GM12878 (cell line): ENCODE data around the gene STXBP1. TPM values are rescaled to one million over a fixed set of nuclear protein-coding genes. Genes with fewer than 3 reads are reported as not detected.

Experiments used
- ATAC-seq: fragments of 200-7000 bp; cut with Tn5 transposase; 3 replicates; pipeline ENCODE4 v1.9.1; 2020; ENCODE audit warnings: mild to moderate bottlenecking, moderate library complexity
- BruUV-seq: library from RNA; stranded (reverse); fragments of 400-500 nt; replicated peaks from 2 replicates; lab custom pipeline; 2021; lab: Mats Ljungman, UMichigan
- CTCF ChIA-PET: fragments of 300-600 bp; sonication (Branson Sonifier 250); formaldehyde crosslinking; extraction: SDS; loops from one replicate; lab custom pipeline; 2021; ENCODE audit warnings: inconsistent platforms; lab: Yijun Ruan, JAX
- POLR2A ChIA-PET: fragments of 350-600 bp; formaldehyde crosslinking; extraction: SDS; loops from one replicate; lab custom pipeline; 2021; ENCODE audit warnings: inconsistent platforms; lab: Charles Lee
- RAD21 ChIA-PET: fragments of 300-600 bp; sonication (Branson Sonifier 250); formaldehyde crosslinking; loops from one replicate; lab custom pipeline; 2023; ENCODE audit warnings: antibody characterized with exemption; ENCODE audit not compliant: unreplicated experiment; lab: Charles Lee
- SMC1A ChIA-PET: fragments of 300-600 bp; sonication (Branson Sonifier 250); formaldehyde crosslinking; loops from one replicate; lab custom pipeline; 2023; ENCODE audit not compliant: unreplicated experiment, uncharacterized antibody; lab: Charles Lee
- DNase-seq: peaks from one replicate; pipeline ENCODE4 v3.0.0-alpha.2; 2011; ENCODE audit warnings: low read depth, low spot score
- FAIRE-seq: peaks from 3 replicates; lab custom pipeline; 2011; peaks lifted over from hg19 to GRCh38; lab: Jason Lieb, UNC
- H2AFZ ChIP-seq: 2 replicates; pipeline ENCODE4 v1.6.0; 2011; ENCODE audit warnings: low read depth, low read length, control low read depth; ENCODE audit not compliant: control insufficient read depth
- H3K27ac ChIP-seq: 2 replicates; pipeline ENCODE4 v1.5.1; 2011; ENCODE audit warnings: control low read depth; ENCODE audit not compliant: control insufficient read depth, insufficient read depth
- H3K27me3 ChIP-seq, 2 experiments: replicated peaks in 1 of 2; 2 replicates each; pipeline versions ENCODE4 v1.6.0 to v1.6.1; 2011; ENCODE audit warnings: low read length in 1 of 2; ENCODE audit not compliant: control insufficient read depth in 2 of 2, insufficient read depth in 2 of 2
- H3K36me3 ChIP-seq, 2 experiments: 2 replicates each; pipeline ENCODE4 v1.5.1; 2011; ENCODE audit warnings: low read length in 1 of 2; ENCODE audit not compliant: control insufficient read depth in 2 of 2, insufficient read depth in 2 of 2
- H3K4me1 ChIP-seq: 2 replicates; pipeline ENCODE4 v1.6.1; 2011; ENCODE audit warnings: mild to moderate bottlenecking, low read length, moderate library complexity, mixed read lengths; ENCODE audit not compliant: control insufficient read depth, insufficient read depth
- H3K4me2 ChIP-seq: 2 replicates; pipeline ENCODE4 v1.6.0; 2011; ENCODE audit warnings: control low read depth; ENCODE audit not compliant: control insufficient read depth, insufficient read depth
- H3K4me3 ChIP-seq: fragments of 200-600 bp; sonication (generic); 2 replicates; pipeline ENCODE4 v1.5.1; 2016
- H3K79me2 ChIP-seq: 2 replicates; pipeline ENCODE4 v1.6.0; 2011; ENCODE audit warnings: low read length; ENCODE audit not compliant: control insufficient read depth, insufficient read depth
- H3K9ac ChIP-seq: 2 replicates; pipeline ENCODE4 v1.8.0; 2011; ENCODE audit warnings: low read length, control low read depth, mixed read lengths; ENCODE audit not compliant: control insufficient read depth, insufficient read depth
- H3K9me3 ChIP-seq: replicated peaks from 3 replicates; pipeline ENCODE4 v1.5.1; 2011; ENCODE audit warnings: mild to moderate bottlenecking, low read length; ENCODE audit not compliant: control insufficient read depth, insufficient read depth
- H4K20me1 ChIP-seq: 2 replicates; pipeline ENCODE4 v1.6.0; 2011; ENCODE audit not compliant: control insufficient read depth, insufficient read depth
- HSF1 ChIP-seq: fragments of 150-350 bp; IDR thresholded peaks from 2 replicates; pipeline ENCODE4 v1.6.1; 2014; ENCODE audit warnings: mild to moderate bottlenecking, low read depth, low read length
- KDM1A ChIP-seq: fragments of 200-600 bp; sonication (generic); IDR thresholded peaks from 2 replicates; pipeline ENCODE4 v1.6.1; 2016; ENCODE audit warnings: borderline replicate concordance
- KLF5 ChIP-seq: fragments of 450-650 bp; IDR thresholded peaks from 2 replicates; pipeline ENCODE4 v1.6.1; 2014; ENCODE audit warnings: mild to moderate bottlenecking; ENCODE audit not compliant: partially characterized antibody
- MEF2A ChIP-seq: IDR thresholded peaks from 2 replicates; pipeline ENCODE4 v1.6.1; 2011; ENCODE audit warnings: low read depth, mild to moderate bottlenecking, low read length, moderate library complexity; ENCODE audit not compliant: insufficient read depth
- PML ChIP-seq: IDR thresholded peaks from 2 replicates; pipeline ENCODE4 v1.6.1; 2012; ENCODE audit warnings: low read length, inconsistent platforms
- SMARCA5 ChIP-seq: fragments of 450-650 bp; IDR thresholded peaks from 2 replicates; pipeline ENCODE4 v1.6.1; 2017; ENCODE audit warnings: mild to moderate bottlenecking
- SPI1 ChIP-seq: IDR thresholded peaks from 2 replicates; pipeline ENCODE4 v1.6.1; 2011; ENCODE audit warnings: low read depth, mild to moderate bottlenecking, low read length, moderate library complexity, borderline replicate concordance; ENCODE audit not compliant: insufficient read depth
- STAT3 ChIP-seq: IDR thresholded peaks from 2 replicates; pipeline ENCODE4 v1.6.1; 2011; ENCODE audit warnings: low read depth, low read length, improper control_type of control experiment
- USF1 ChIP-seq: IDR thresholded peaks from 2 replicates; pipeline ENCODE4 v1.6.1; 2011; ENCODE audit warnings: borderline replicate concordance, low read depth, mild to moderate bottlenecking, moderate library complexity, mixed read lengths, low read length; ENCODE audit not compliant: insufficient read depth; ENCODE audit errors: extremely low read length
- WRNIP1 ChIP-seq: IDR thresholded peaks from 2 replicates; pipeline ENCODE4 v1.6.1; 2011; ENCODE audit warnings: low read depth, low read length, improper control_type of control experiment, borderline replicate concordance
- ZBTB11 ChIP-seq: fragments of 450-650 bp; formaldehyde crosslinking; IDR thresholded peaks from 2 replicates; pipeline ENCODE4 v1.5.0; 2022; ENCODE audit warnings: mild to moderate bottlenecking, missing genetic modification characterization
- ZNF274 ChIP-seq: IDR thresholded peaks from one replicate; pipeline ENCODE4 v1.8.0; 2011; ENCODE audit not compliant: insufficient read length, insufficient read depth
- ZZZ3 ChIP-seq: IDR thresholded peaks from 2 replicates; pipeline ENCODE4 v1.6.1; 2011; ENCODE audit warnings: low read depth; ENCODE audit not compliant: control insufficient read depth, insufficient read length
- WGBS: methylation state at CpG from one replicate; pipeline ENCODE4 v1.1.6; 2016; ENCODE audit warnings: low lambda C conversion rate; ENCODE audit not compliant: insufficient replicate concordance, insufficient coverage; ENCODE audit errors: missing lambda C conversion rate; 5-methylcytosine and 5-hydroxymethylcytosine counted together
- in situ Hi-C: fragments of 300-500 bp; cut with MboI; formaldehyde crosslinking; loops from 9 replicates; pipeline ENCODE4 v1.14.3; 2018; ENCODE audit warnings: mixed read lengths
- intact Hi-C: fragments of 100-400 bp; cut with micrococcal nuclease; formaldehyde crosslinking; loops from one replicate; pipeline ENCODE4 v1.14.2; 2022; ENCODE audit not compliant: unreplicated experiment
- polyA plus RNA-seq, 11 experiments: library from polyadenylated mRNA; depleted of rRNA in 4 of 11; unstranded in 6 of 11; stranded (reverse) in 5 of 11; fragments of >200 nt; fragmentation: Nextera tagmentation in 4 of 11; fragmentation: Illumina TruSeq in 1 of 11; extraction: Ambion mirVana in 4 of 11; extraction: Trizol in 1 of 11; gene quantifications; 1 replicate in 1 of 11; 2 replicates in 10 of 11; pipeline versions ENCODE4 v1.2.1 to v1.2.3, GENCODE V29; 2011 to 2016; ENCODE audit warnings: inconsistent platforms in 2 of 11, missing spikeins in 2 of 11, low read depth in 1 of 11
- total RNA-seq, 4 experiments: library from RNA; depleted of rRNA in 3 of 4; stranded (reverse); fragments of >200 nt in 3 of 4; fragmentation: Illumina TruSeq in 1 of 4; extraction: Trizol in 1 of 4; gene quantifications; 2 replicates each; pipeline versions ENCODE4 v1.2.1 to v1.2.3, GENCODE V29; 2013 to 2021

Gene STXBP1
- total and polyA plus RNA-seq, 10 of the 15 experiments (the other 5 are each of a cell fraction or from before 2014, with no cell fraction given) = 0.08 to 0.85 (median 0.31) TPM; not detected in 3

GRCh38 chr9:127680226-127680625 lies 68.1 kb downstream of the STXBP1 start:
- H2AFZ ChIP-seq = no peak overlapping the region
- WGBS = 32% methylated on average over 11 of the region's 11 CpGs
- FAIRE-seq = no peak
- peaks cover 0 to 3% of the 10 kb centered on the region in 2 experiments; a peak in 3 of 4 replicates for H3K27me3 ChIP-seq
- no peaks in the 10 kb centered on the region for H3K4me1 ChIP-seq
- TF ChIP-seq SMARCA5 (no peak), ZBTB11 (CRISPR knock-in tag) (no peak), WRNIP1 (no peak), STAT3 (no peak), KDM1A (no peak), ZZZ3 (no peak), MEF2A (no peak), HSF1 (no peak), USF1 (no peak), PML (no peak), ZNF274 (no peak), SPI1 (no peak), KLF5 (no peak)
- ATAC-seq = no peak
- H3K4me3 ChIP-seq = no peak overlapping the region
- H3K27ac ChIP-seq = no peak overlapping the region
- in situ Hi-C loops (no loop called here), intact Hi-C loops (no loop called here)
- no TSS peak for BruUV-seq
- no peaks in the 10 kb centered on the region for H3K79me2 ChIP-seq
- H3K9ac ChIP-seq = no peak overlapping the region
- SMC1A ChIA-PET = interaction anchor here (0.7 to 1.1 kb wide), 2 partner anchors 11 to 69 kb away, joined by 3 read pairs; partner anchors contain the start of gene STXBP1
- POLR2A ChIA-PET = interaction anchor here (0.5 kb wide), 1 partner anchor 157 kb away, joined by 3 read pairs; no protein-coding TSS in a partner anchor
- no peaks in the 10 kb centered on the region for H3K36me3 ChIP-seq
- CTCF ChIA-PET = no interaction called here
- H4K20me1 ChIP-seq = no peaks in the 10 kb centered on the region
- RAD21 ChIA-PET = no interaction called here
- H3K9me3 ChIP-seq = no peaks in the 10 kb centered on the region
- DNase-seq = no peak
- H3K4me2 ChIP-seq = no peak overlapping the region
